ENCODE measurements around the gene BMP6.
A peak's percentile ranks its signal among the peaks of the same experiment; 100 is the strongest.

Gene BMP6

DNA sequence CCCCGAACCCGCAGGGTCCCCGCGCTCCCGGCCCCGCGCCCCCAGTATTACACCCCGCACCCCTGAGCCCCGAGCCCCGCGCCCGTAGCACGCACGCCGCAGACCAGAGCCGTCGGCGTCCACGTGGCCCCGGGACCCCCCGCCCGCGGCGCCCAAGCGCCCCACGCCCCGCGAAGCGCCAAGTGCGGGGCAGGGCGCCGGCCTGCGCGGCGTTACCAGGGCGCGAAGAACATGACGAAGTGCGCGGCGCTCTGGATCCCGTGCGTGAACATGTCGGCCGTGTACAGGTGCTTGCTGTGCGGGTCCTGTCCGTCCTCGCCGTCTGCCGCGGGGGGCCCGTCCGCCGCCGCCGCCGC, 184.4 kb downstream of the BMP6 start:
- DNase-seq = no peak

DNA sequence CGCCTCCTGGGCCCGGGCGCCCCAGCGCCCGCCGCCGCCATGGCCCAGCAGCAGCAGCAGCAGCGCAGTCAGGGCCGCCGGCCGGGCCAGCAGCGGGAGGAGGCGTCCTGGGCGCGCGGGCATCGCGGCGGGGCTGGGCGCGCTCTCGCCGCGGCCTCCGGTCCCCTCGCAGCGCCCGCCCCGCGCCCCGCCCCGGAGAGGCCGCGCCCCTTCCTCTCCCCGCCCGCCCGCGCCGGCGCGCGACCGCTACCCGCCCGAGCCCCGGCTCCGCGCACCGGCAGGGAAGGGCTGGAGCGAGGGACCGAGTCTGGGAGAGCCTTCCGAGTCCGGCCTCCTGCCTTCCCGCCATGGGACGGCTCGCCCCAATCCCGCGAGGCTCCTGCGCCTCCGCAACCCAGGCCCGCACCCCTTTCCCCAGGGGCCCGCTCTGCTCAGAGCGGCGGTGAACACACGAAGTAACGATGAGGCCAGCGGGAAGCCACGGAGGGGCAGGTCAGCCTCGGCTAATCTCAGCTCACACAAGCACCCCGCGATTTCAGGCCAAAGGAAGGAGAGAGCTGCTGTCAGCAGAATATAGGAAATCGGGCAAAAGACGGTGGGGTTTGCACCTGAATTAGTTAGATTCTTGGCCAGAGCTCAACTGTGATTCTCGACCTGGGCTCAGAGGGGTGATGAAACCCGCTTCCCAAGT, 184.9 kb downstream of the BMP6 start, which contains the start of gene TXNDC5:
TXNDC5 (minus strand) TSS at position 135 of the 691 bp plus-strand sequence; CDS start at position 123, 12 bp downstream.
- peak; percentile 59 to 69 for DNase-seq

DNA sequence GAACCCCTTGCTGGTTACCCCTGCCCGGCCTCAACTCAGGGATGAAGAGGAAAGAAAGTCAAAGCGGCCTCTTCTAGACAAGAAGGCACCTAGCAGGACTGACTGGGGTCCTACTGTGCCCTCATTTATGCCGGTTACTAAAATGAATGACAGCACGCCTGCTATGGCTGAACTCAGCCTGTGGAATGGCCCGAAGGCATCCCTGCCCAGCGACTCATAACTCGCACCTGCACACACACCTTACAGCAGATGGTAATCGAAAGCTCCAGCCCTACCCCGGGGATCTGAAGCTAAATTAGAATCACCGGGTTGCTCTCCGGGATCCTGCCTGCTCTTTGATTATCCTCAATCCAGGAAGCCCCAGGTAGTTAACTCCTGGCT, 185.4 kb downstream of the BMP6 start:
- no peak for DNase-seq

DNA sequence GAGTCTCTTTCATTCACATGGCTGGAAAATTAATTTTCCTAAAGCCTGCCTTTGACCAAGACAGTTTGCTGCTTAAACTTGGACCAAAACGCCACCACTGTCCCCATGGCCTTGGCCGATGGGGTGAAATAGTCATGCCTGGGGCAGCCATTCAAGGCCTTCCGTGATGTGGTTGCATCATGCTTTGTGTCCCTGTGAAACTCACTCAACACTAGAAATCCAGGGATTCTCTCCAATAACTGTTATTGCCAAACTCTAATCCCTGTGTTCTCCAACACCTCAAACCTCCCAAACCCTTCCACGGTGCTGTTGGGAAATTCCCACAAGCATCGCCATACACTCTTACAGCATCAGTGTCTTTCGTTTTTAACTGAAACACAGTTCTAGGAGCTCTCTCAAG, 186.1 kb downstream of the BMP6 start:
- no peak for DNase-seq

DNA sequence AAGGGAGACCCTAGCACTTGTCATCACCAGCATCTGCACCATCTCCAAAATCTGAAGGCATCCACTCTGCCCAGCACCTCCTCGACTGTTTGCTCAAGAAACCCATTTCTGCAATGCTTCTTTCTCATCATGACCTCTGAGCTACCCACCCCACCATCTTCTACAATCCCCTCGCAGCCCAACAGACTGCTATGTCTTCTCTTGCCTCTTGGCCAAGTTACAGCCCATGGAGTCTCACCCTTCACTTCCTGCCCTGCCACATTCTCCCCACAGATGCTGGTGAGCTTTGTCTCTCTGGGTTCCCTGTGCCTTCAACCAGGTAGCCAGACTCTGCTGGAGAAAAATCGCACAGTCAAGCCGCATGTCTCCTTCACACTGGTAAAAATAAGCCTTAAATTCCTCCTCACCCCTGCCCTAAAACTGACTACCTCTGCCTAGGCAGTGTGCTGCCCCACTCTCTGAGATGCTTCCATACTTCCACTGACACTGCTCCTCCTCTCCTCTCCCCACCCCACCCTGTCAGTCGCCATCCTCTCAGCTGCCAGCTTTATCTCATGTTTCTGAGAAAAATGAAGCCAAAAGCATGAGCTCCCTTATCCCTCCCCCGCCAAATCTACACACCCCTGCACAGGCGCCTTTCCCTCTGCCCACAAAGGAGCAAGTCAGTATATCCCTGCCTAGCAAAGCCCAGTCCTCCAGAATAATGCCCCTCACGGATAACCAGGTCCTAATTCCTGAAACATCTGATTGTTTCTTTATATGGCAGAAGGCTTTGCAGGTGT, 187.0 kb downstream of the BMP6 start:
- DNase-seq = no peak

DNA sequence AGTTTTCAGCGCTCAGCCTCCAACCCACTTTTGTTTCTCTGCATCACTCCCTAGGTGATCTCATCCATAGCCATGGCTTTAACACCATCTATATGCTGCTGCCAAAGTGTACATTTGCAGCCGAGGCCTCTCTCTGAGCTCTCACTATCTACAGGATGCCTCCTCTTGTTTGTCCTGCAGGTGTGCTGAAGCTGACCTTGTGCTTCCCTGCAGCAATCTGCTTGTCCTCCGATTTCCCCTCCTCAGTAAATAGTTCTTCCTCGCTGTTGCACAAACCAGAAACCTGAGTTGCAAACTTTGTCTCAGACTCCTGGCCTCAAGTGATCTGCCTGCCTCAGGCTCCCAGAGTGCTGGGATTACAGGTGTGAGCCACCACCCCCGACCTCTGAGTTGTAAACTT, 188.4 kb downstream of the BMP6 start:
- DNase-seq = no peak

DNA sequence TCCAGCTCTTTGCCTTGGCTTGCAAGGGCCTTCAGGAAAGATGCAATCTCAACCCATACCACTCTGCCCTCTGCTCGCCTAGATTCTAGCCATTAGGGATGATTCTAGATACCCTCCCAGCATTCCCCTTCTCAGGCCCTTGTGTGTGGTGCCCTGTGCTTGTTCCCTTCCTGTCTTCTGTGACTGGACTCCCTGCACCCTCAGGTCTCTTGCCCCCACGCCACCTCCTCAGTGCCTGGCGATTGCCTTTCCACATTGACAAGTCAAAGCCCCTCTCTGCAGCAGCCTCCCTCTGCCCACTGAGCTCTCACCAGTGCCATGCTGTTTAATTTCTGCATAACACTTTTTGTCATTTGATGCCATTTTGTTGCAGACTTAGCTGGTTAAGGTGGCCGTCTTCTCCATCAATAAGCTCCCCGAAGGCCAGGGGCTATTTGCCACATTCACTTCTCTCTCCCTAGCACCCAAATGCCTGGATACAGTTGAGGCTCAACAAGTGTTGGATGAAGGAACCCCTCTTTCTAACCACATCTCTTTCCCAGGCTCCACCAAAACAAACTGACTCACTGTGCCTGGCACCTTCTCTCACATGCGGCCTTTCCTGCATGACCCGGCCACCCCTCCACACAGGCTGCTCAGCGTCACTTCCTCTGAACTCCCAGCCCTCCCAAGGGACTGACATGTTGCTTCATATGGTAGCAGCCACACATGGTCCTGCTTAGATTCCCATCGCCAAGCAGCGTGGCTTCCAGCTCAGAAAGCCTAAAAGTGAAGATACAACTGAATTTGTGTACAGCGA, 189.3 kb downstream of the BMP6 start:
- DNase-seq = peak in 1 of 2 donors; percentile 53

DNA sequence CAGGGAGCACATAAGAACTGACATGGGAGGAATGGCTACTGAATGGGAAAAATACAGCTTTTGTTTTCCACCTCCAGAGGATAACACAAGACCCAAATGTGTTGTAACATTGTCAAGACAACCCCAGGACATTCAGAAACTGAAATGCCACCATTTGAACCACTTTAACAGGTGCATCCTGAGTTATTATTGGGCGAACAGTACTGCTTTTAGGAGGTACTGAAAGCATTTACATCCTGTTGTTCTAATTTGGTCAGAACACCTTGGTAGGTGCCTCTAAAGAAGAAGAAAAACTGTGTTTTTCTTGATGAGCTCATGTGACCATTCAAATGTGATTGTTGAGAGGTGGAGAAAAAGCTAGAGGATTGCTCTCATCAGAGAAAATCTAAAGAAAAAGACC, 191.1 kb downstream of the BMP6 start:
- no peak for DNase-seq

DNA sequence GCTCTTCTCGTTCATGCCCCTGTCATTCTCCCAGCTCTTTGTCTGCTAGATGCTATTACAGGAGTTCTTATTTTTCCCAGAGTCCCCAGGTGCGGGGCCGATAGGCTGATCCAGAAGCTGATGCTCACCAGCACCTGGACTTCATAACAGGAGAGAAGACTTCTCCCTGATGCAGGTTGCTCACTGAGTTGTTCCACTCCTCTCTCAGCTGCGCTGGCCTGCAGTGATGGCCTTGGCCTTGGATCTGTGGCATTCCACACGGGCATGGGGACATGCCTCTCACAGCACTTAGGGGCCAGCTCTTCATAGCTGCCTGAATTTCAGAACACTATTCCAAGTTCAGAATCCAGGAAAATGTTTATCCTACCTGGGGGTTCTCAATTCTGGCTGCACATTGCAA, 191.8 kb downstream of the BMP6 start:
- DNase-seq = no peak

DNA sequence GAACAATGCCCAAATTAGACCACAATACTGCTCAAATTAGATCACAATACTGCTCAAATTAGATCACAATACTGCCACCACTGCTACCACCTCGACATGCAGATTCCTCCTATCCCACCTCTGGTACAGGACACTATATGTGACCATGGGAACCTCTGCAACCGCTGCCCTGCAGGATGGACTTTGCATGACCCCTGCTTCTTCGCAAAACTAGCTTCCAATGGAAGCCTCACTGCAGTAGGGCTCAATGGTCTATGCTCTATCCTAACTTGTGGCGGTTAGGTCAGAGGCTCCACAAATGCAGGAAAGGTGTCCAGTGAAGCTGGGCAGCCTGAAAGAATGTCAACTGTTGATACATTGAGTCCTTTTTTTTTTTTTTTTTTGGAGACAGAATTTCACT, 192.5 kb downstream of the BMP6 start:
- no peak for DNase-seq

DNA sequence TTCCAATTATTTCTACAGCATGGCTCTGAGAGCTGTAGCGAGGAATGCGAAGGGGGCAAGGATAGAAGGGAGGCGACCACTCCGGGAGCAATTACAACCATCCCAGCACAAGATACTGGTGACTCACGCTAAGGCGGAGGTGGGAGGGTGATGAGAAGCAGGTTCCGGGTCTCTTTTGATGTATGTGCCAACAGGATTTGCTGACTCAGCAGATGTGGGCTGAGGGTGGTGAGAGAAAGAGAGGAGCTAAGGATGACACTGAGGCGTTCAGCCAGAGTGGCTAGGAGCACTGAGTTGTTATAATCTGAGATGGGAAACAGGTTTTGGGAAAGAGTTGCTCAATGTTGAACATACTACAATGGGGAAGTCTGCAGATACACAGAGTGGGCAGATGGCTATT, 194.0 kb downstream of the BMP6 start:
- no peak for DNase-seq

DNA sequence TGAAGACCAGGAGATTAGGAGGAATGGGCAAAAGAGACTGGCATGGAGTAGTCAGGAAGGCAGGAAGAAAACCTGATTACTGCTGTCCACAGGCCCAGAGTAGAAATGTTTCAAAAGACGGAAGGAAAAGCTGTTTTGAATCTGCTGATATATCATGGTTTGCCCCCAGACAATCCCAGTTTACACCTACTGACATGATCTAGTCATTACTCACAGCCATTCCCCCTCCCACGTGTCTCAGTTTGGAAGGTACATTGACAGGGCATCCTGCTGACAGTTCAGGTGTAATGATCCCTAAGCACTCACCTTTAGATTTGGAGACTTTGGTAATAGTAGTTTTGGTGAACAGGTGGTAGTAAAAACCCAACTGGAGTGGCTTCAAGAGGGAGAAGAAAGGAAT, 194.5 kb downstream of the BMP6 start:
- DNase-seq = no peak

DNA sequence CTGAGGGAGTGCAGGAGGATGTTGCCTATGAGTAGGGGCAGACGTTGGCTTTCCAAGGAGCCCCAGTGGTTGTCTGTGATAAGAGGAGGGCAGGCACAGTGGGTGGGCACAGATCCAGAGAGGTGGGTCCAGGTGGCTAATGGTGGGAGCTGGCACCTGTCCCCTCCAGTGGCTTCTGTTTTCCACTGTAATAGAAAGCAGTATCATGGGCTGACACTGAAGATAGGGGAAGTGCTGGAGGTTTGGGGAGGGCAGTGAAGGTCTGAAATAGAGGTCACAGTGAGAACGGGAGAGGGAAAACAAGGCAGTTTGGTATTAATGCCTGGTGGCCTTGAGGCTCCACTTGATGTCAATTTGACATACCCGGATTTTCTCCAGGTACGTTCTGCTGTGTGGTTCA, 195.1 kb downstream of the BMP6 start:
- DNase-seq = no peak

DNA sequence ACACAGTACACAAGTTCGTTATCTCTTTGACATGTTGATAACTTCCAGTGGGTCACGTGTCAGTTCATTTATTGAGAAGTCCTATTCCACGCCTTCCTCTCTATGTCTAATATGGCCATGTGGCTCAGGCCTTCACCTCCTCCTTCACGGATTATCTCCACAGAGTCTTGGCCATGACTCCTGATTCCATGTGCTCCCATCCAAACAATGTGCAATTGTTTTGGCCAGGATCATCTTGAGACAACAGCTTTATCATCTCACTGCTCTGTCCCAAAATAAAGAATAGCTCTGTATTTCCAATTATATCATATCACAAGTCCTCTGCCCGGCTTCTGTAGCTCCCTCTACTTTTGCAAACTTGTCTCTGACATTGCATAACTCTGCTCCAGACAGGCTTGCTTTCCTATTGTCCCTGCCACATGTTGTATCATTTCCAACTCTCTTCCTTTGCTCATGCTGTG, 195.8 kb downstream of the BMP6 start:
- DNase-seq = no peak

DNA sequence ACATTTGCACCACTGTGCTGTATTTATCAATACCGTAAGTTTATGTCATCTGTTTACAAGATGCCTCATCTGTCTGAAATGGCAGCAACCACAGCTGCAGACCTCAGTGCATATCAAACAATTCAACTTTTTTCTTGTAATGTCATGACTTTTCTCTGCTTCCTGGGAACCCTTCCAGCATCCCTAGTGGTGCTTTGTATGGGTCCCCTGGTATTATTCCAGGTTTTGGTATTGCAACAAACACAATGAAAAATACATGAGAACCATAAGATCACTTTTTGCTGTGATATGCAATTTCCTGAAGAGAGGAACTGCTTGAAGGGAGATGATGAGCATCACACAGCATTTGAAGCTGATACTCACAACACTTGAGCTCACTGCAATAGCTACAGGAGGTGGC, 196.7 kb downstream of the BMP6 start:
- DNase-seq = no peak

DNA sequence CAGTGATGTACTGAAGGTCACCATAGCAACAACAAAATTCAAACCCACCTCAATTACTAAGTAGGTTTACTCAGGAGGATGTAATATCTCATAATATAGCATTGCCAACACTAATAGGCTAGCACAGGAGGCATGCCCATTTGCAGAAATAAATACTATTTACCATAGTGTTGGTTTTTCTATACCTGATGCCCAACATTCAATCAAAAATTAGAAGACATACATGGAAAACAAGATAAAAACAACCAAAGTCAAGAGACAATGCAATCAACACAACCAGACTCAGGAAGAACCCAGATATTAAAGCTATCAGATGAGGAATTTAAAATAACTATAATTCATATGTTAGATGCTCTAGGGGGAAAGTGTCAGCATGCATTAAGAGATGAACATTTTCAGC, 199.0 kb downstream of the BMP6 start:
- no peak for DNase-seq

Measured in CD4-positive, alpha-beta T cell treated with Interleukin-4 for 1 hour (primary cell).